K562 (cell line): ENCODE data around the gene CD93. TPM values are rescaled to one million over a fixed set of nuclear protein-coding genes. Genes with fewer than 3 reads are reported as not detected.

Experiments used
- ARNT ChIP-seq, 2 experiments: fragments of 450-650 bp; IDR thresholded peaks; 2 replicates each; pipeline ENCODE4 v1.6.1; 2016; ENCODE audit warnings: mild to moderate bottlenecking in 1 of 2
- CREM ChIP-seq: IDR thresholded peaks from 2 replicates; pipeline ENCODE4 v1.6.1; 2014; ENCODE audit warnings: antibody characterized with exemption, low read depth
- CTBP1 ChIP-seq: fragments of 450-650 bp; IDR thresholded peaks from 2 replicates; pipeline ENCODE4 v1.6.1; 2016; ENCODE audit warnings: borderline replicate concordance
- DIDO1 ChIP-seq: fragments of 450-650 bp; IDR thresholded peaks from 2 replicates; pipeline ENCODE4 v1.6.1; 2016; ENCODE audit warnings: low read depth, missing biosample characterization, missing genetic modification characterization
- DLX4 ChIP-seq: fragments of 250-450 bp; sonication (Bioruptor Pico); IDR thresholded peaks from 2 replicates; pipeline ENCODE4 v1.6.1; 2021; ENCODE audit warnings: mild to moderate bottlenecking
- DNMT1 ChIP-seq: fragments of 450-650 bp; IDR thresholded peaks from 2 replicates; pipeline ENCODE4 v1.6.1; 2016; ENCODE audit warnings: antibody characterized with exemption, mild to moderate bottlenecking
- FOXJ3 ChIP-seq: sonication (generic); formaldehyde crosslinking; IDR thresholded peaks from 2 replicates; pipeline ENCODE4 v1.4.0; 2020; ENCODE audit warnings: mild to moderate bottlenecking, missing genetic modification reagents
- L3MBTL2 ChIP-seq: fragments of 450-650 bp; IDR thresholded peaks from 2 replicates; pipeline ENCODE4 v1.6.1; 2016; ENCODE audit warnings: mild to moderate bottlenecking, moderate library complexity
- NR1H2 ChIP-seq: sonication (generic); formaldehyde crosslinking; IDR thresholded peaks from 2 replicates; pipeline ENCODE4 v1.4.0; 2020; ENCODE audit warnings: mild to moderate bottlenecking, missing genetic modification reagents
- RBM15 ChIP-seq: fragments of 200-400 bp; formaldehyde crosslinking; IDR thresholded peaks from 2 replicates; pipeline ENCODE4 v1.6.1; 2018; ENCODE audit warnings: mild to moderate bottlenecking, low read length, moderate library complexity; ENCODE audit not compliant: insufficient read depth
- SOX6 ChIP-seq: fragments of 450-650 bp; IDR thresholded peaks from 2 replicates; pipeline ENCODE4 v1.6.1; 2014; ENCODE audit warnings: mild to moderate bottlenecking
- TAL1 ChIP-seq: fragments of 450-650 bp; IDR thresholded peaks from 2 replicates; pipeline ENCODE4 v1.6.1; 2016; ENCODE audit warnings: mild to moderate bottlenecking
- TCF15 ChIP-seq: fragments of 250-450 bp; sonication (Bioruptor Pico); IDR thresholded peaks from 2 replicates; pipeline ENCODE4 v1.8.0; 2022; ENCODE audit warnings: moderate library complexity, mild to moderate bottlenecking, inconsistent platforms
- TCFL5 ChIP-seq: fragments of 250-450 bp; sonication (Bioruptor Pico); conservative IDR thresholded peaks from 2 replicates; pipeline ENCODE4 v1.6.1; 2021; ENCODE audit warnings: mild to moderate bottlenecking, moderate library complexity, matching md5 sums
- ZBTB7A ChIP-seq: IDR thresholded peaks from 2 replicates; pipeline ENCODE4 v1.6.1; 2011; ENCODE audit warnings: low read depth, mild to moderate bottlenecking, low read length, moderate library complexity, borderline replicate concordance; ENCODE audit not compliant: control insufficient read depth
- ZNF146 ChIP-seq: IDR thresholded peaks from one replicate; pipeline ENCODE4 v1.6.1; 2018; ENCODE audit warnings: missing compliant biosample characterization; ENCODE audit not compliant: unreplicated experiment
- ZNF586 ChIP-seq: fragments of 450-650 bp; formaldehyde crosslinking; conservative IDR thresholded peaks from 2 replicates; pipeline ENCODE4 v1.4.0; 2020; ENCODE audit warnings: mild to moderate bottlenecking, moderate library complexity
- polyA plus RNA-seq, 8 experiments: library from polyadenylated mRNA; depleted of rRNA in 4 of 8; stranded (reverse) in 5 of 8; unstranded in 3 of 8; fragments of >200 nt; fragmentation: Nextera tagmentation in 2 of 8; fragmentation: Illumina TruSeq in 1 of 8; extraction: Ambion mirVana in 2 of 8; extraction: Trizol in 1 of 8; gene quantifications; 2 replicates each; pipeline versions ENCODE4 v1.2.1 to v1.2.3, GENCODE V29; 2011 to 2014; ENCODE audit warnings: inconsistent platforms in 1 of 8, missing spikeins in 1 of 8
- total RNA-seq, 7 experiments: library from RNA; depleted of rRNA in 6 of 7; stranded (reverse); fragments of >200 nt in 6 of 7; fragmentation: Illumina TruSeq in 2 of 7; extraction: Trizol in 2 of 7; gene quantifications; 2 replicates each; pipeline versions ENCODE4 v1.2.1 to v1.2.3, GENCODE V29; 2011 to 2021; ENCODE audit warnings: low replicate concordance in 1 of 7
- TF ChIP-seq, protein P1 (sequence below): sonication (generic); formaldehyde crosslinking; IDR thresholded peaks from 2 replicates; pipeline ENCODE4 v1.8.0; 2022; ENCODE audit warnings: mild to moderate bottlenecking, missing genetic modification reagents
- TF ChIP-seq, protein P2 (sequence below): fragments of 250-450 bp; sonication (Bioruptor Pico); IDR thresholded peaks from 2 replicates; pipeline ENCODE4 v1.4.0; 2020; ENCODE audit warnings: mild to moderate bottlenecking, moderate library complexity, borderline replicate concordance

CD93 gene
- total and polyA plus RNA-seq, 9 of the 15 experiments (the other 6 are each of a cell fraction or from before 2014, with no cell fraction given): 0.03 to 0.20 (median 0.05) TPM

GRCh38 chr20:23133560-23133998, 47.5 kb upstream of the CD93 start (continued):
- TF ChIP-seq CREM (peak; percentile 30; the same call in 1 of the 2 replicates), ZNF586 (no peak), DNMT1 (no peak), TAL1 (peak; percentile 70), TCFL5 (CRISPR knock-in tag) (no peak), DLX4 (CRISPR knock-in tag) (no peak), TCF15 (CRISPR knock-in tag) (no peak), ZNF146 (CRISPR knock-in tag) (no peak), DIDO1 (no peak), NR1H2 (CRISPR knock-in tag) (no peak), CTBP1 (0 out of 2 replicates have a peak, but pooled peaks have one; percentile 16), FOXJ3 (CRISPR knock-in tag) (no peak), L3MBTL2 (0 out of 2 replicates have a peak, but pooled peaks have one; percentile 48), ZBTB7A (no peak), ARNT (IDR thresholded peaks at IDR 0.05) (no peak), RBM15 (no peak), SOX6 (no peak)
- TF ChIP-seq, protein P1, sequence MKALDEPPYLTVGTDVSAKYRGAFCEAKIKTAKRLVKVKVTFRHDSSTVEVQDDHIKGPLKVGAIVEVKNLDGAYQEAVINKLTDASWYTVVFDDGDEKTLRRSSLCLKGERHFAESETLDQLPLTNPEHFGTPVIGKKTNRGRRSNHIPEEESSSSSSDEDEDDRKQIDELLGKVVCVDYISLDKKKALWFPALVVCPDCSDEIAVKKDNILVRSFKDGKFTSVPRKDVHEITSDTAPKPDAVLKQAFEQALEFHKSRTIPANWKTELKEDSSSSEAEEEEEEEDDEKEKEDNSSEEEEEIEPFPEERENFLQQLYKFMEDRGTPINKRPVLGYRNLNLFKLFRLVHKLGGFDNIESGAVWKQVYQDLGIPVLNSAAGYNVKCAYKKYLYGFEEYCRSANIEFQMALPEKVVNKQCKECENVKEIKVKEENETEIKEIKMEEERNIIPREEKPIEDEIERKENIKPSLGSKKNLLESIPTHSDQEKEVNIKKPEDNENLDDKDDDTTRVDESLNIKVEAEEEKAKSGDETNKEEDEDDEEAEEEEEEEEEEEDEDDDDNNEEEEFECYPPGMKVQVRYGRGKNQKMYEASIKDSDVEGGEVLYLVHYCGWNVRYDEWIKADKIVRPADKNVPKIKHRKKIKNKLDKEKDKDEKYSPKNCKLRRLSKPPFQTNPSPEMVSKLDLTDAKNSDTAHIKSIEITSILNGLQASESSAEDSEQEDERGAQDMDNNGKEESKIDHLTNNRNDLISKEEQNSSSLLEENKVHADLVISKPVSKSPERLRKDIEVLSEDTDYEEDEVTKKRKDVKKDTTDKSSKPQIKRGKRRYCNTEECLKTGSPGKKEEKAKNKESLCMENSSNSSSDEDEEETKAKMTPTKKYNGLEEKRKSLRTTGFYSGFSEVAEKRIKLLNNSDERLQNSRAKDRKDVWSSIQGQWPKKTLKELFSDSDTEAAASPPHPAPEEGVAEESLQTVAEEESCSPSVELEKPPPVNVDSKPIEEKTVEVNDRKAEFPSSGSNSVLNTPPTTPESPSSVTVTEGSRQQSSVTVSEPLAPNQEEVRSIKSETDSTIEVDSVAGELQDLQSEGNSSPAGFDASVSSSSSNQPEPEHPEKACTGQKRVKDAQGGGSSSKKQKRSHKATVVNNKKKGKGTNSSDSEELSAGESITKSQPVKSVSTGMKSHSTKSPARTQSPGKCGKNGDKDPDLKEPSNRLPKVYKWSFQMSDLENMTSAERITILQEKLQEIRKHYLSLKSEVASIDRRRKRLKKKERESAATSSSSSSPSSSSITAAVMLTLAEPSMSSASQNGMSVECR: no peak
- TF ChIP-seq, protein P2, sequence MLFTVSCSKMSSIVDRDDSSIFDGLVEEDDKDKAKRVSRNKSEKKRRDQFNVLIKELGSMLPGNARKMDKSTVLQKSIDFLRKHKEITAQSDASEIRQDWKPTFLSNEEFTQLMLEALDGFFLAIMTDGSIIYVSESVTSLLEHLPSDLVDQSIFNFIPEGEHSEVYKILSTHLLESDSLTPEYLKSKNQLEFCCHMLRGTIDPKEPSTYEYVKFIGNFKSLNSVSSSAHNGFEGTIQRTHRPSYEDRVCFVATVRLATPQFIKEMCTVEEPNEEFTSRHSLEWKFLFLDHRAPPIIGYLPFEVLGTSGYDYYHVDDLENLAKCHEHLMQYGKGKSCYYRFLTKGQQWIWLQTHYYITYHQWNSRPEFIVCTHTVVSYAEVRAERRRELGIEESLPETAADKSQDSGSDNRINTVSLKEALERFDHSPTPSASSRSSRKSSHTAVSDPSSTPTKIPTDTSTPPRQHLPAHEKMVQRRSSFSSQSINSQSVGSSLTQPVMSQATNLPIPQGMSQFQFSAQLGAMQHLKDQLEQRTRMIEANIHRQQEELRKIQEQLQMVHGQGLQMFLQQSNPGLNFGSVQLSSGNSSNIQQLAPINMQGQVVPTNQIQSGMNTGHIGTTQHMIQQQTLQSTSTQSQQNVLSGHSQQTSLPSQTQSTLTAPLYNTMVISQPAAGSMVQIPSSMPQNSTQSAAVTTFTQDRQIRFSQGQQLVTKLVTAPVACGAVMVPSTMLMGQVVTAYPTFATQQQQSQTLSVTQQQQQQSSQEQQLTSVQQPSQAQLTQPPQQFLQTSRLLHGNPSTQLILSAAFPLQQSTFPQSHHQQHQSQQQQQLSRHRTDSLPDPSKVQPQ (CRISPR knock-in tag): no peak
